SKM-1 (cell line): ENCODE results near the gene RNASE11.
"Not testable (repeated sequence)": the region's sequence is repeated elsewhere in the genome, so short reads cannot be mapped to it uniquely, and the experiment has no call there.

ENCODE experiments used
- DNase-seq: peaks from one replicate; lab custom pipeline; 2025; ENCODE audit not compliant: unreplicated experiment; lab: John Stamatoyannopoulos, UW

Gene RNASE11

GRCh38 chr14:20583142-20583541, 4.7 kb downstream of the RNASE11 start:
- no peak for DNase-seq

DNA sequence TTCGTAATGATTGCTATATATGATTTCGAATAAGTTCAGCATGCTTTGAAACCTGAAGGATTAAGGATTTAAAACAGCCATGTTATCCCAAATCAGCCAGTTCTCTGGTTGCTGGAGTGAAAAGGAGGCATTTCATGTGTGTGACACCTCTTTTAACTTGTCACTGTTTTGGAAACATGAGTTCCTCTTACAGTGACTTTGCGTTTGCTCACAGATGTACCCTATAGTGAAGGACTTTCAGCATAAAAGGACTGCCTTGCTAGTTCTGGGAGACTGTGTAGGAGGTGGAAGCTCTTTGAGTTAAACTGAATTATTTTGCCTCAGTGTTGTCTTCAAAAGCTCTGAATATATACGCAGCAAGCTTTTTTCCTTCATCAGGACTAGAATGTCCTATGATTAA, 7.6 kb downstream of the RNASE11 start:
- DNase-seq: no peak

- no peak for DNase-seq
Measured at GRCh38 chr14:20578784-20579502, 8.9 kb downstream of the RNASE11 start.

DNA sequence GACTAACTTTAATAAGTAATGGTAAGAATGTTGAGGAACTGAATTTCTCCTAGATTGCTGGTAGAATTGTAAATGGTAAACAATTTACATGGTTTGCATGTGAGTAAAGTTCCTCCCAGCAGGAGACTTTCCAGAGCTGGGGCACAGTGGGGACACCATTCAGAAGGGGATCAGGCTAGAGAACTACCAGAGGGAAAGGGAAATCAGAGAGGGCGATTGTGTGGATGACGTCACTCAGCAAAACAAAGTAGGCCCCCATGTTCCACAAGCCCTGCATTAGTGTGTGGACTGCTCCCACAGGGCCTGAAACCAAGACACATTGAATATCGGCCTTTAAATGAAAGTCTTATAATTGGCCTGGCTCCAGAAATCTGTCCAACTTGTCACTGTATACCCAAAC, 9.5 kb downstream of the RNASE11 start:
- no peak for DNase-seq

GRCh38 chr14:20572382-20572990, 15.3 kb downstream of the RNASE11 start:
- not testable (repeated sequence) for DNase-seq

DNA sequence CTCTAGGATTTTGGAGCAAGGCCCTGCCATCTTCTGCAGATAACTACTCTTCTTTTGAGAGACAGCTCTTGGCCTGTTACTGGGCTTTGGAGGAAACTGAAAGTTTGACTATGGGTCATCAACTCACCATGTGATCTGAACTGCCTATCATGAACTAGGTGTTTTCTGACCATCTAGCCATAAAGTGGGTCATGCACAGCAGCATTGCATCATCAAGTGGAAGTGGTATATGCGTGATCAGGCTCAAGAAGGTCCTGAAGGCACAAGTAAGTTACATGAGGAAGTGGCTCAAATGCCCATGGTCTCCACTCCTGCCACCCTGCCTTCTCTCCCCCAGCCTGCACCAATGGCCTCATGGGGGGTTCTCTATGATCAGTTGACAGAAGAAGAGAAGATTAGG, 17.1 kb downstream of the RNASE11 start:
- not testable (repeated sequence) for DNase-seq

DNA sequence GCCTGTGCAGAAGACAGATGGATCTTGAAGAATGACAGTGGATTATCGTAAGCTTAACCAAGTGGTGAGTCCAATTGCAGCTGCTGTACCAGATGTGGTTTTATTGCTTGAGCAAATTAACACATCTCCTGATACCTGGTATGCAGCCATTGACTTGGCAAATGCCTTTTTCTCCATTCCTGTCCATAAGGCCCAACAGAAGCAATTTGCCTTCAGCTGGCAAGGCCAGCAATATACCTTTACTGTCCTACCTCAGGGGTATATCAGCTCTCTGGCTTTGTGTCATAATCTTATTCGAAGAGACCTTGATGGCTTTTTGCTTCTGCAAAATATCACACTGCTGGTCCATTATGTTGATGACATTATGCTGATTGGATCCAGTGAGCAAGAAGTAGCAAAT, 17.9 kb downstream of the RNASE11 start:
- DNase-seq: not testable (repeated sequence)

- no peak for DNase-seq
Measured at GRCh38 chr14:20569066-20569465, 18.7 kb downstream of the RNASE11 start.

DNA sequence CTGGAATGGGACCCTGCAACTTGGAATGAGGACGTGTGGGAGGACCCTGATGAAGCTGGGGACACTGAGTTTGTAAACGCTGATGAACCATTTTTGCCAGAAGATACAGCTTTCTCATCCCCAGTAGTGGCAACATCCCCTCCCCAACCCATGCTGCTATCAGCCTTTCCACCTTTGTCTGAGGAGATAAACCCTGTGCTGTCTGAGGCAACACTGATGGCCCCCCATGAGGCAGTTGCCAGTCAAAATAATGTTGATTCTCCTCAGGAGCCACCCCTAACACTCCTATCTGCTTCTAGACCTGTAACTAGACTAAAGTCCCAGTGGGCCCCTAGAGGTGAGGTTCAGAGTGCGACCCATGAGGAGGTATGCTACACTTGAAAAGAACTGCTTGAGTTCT, 19.4 kb downstream of the RNASE11 start:
- DNase-seq: no peak

DNA sequence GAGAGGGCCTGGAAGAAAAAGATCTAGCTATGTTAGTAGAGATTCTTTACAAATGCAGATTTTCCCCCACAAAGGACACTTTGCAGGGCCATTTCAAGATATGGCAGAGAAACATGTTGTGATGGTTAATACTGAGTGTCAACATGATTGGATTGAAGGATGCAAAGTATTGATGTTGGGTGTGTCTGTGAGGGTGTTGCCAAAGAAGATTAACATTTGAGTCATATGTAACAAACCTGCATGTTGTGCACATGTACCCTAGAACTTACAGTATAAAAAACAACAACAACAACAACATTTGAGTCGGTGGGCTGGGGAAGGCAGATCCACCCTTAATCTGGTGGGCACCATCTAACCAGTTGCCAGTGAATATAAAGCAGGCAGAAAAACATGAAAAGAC, 20.6 kb downstream of the RNASE11 start:
- DNase-seq: not testable (repeated sequence)

GRCh38 chr14:20564501-20564997, 23.3 kb downstream of the RNASE11 start:
- no peak for DNase-seq

DNA sequence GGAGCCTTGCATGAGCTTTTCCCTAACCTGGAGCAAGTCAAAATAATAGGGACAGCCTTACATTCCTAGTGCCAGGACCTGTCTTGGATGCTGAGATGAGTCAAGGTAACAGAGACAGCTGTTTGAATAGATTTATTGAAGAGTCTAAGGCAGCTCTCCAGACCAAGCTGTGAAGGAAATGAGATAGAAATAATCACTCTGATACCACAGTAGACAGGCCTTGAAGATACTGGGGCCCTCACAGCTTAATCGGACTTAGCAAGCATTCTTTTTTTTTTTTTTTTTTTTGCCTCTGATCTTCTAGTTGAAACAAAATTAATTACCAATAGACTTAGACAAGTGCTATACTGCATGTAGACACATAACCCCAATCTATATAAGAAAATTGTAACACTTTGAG, 23.8 kb downstream of the RNASE11 start:
- DNase-seq: no peak

DNA sequence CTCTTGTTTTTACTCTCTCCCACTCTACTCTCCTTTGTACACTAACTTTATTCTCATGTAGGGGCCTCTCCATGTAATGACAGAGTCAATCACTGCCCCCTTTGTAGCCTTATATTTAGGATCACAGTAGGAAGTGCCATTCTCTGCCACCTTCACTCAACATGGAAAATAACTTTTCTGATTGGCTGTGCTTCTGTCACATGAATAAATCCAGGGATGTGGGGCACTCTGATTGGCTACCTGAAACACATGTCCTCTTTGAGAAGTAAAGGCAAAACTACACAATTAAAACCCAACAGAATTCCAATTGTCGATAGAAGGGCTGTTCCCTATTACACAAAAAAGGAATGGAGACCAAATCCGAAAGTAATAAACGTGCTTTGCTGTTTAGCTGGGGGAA, 26.8 kb downstream of the RNASE11 start, which contains the start of gene RNASE9:
RNASE9 (minus strand) TSS at position 87 of the 400 bp plus-strand sequence.
- DNase-seq: no peak

GRCh38 chr14:20559461-20559904, 28.3 kb downstream of the RNASE11 start:
- DNase-seq: no peak

- no peak for DNase-seq
Measured at GRCh38 chr14:20557212-20557542, 30.6 kb downstream of the RNASE11 start.

DNA sequence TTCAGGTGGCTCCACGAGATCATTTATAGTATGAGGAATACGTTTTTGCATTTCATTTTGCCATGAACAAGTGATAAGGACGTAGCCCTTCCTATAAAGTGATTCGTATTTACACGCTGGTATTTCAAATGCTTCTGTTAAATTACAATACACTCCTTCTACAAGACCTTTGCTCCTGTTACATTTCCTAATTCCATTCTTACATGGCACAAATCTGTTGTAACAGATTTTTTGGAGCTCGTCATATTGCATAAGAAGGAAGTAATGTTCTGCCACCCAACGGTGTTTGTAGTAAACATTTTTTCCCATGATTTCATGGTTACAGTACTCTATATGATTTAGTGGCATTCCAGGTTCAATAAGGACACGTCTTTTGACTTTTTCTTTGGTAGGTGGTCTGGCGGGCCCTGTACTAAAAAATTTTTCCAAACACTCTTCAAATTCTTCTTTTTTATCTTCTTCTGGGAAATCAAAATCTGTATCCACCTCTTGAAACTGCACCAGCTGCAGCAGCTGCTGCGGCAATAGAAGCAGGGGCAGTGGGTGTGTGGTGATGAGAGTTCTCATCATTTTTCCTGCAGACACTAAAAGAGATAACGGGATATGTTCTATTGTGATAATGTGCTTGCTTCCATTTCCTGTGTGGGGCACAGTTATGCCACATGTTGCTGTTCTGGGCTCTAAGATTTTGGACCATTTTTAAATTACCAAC, 31.1 kb downstream of the RNASE11 start:
- DNase-seq: no peak

- no peak for DNase-seq
Measured at GRCh38 chr14:20555845-20556244, 32.0 kb downstream of the RNASE11 start.

GRCh38 chr14:20553024-20553423, 34.8 kb downstream of the RNASE11 start:
- DNase-seq: no peak

- DNase-seq: no peak
Measured at GRCh38 chr14:20551606-20552005, 36.2 kb downstream of the RNASE11 start.

GRCh38 chr14:20550926-20551325, 36.9 kb downstream of the RNASE11 start:
- no peak for DNase-seq

DNA sequence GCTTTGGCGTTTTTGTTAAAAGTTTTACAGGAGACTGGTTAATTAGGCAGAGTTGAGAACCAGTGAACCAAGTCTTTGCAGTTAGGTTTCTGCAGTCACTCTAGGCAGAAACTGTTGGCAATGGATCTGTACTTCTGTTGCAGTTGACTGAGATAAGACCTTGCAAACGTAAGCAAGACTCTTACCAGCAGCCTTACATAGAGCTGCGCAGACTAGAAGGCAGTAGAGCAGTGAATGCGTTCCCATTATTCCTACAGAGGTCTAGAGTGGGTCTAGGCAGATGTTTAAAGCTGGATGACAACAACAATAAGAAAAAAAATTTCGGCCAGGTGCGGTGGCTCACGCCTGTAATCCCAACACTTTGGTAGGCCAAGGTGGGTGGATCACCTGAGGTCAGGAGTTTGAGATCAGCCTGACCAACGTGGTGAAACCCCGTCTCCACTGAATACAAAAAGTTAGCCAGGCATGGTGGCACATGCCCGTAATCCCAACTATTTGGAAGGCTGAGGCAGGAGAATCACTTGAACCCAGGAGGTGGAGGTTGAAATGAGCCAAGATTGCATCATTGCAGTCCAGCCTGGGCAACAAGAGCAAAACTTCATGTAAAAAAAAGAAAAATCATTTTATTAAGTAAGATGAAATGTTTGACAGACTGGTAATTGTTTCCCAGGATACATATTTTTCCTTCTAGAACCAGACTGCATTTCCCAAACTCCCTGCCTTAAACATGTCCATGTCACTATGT, 39.2 kb downstream of the RNASE11 start:
- DNase-seq: no peak
